Bronchial epithelial cell (primary cell): ENCODE results near the gene ENPP1. TPM values are rescaled to one million over a fixed set of nuclear protein-coding genes. Genes with fewer than 3 reads are reported as not detected.
"Not testable (repeated sequence)": the region's sequence is repeated elsewhere in the genome, so short reads cannot be mapped to it uniquely, and the experiment has no call there.

Source experiments
- DNase-seq: peaks from one replicate; pipeline ENCODE4 v3.0.0-alpha.2; 2010; ENCODE audit warnings: low read depth
- FAIRE-seq: peaks from 2 replicates; lab custom pipeline; 2011; peaks lifted over from hg19 to GRCh38; lab: Jason Lieb, UNC
- H3K27me3 ChIP-seq: 2 replicates; pipeline ENCODE4 v1.5.1; 2011; ENCODE audit warnings: low read length; ENCODE audit not compliant: control insufficient read depth, insufficient read depth
- H3K36me3 ChIP-seq: 2 replicates; pipeline ENCODE4 v1.5.1; 2011; ENCODE audit warnings: low read length; ENCODE audit not compliant: control insufficient read depth, insufficient read depth
- H3K4me3 ChIP-seq: 2 replicates; pipeline ENCODE4 v1.5.1; 2011; ENCODE audit warnings: mild to moderate bottlenecking, low read depth, low read length, control low read depth
- CTCF ChIP-seq: IDR thresholded peaks from 2 replicates; pipeline ENCODE4 v1.5.1; 2011; ENCODE audit warnings: mild to moderate bottlenecking, moderate library complexity, low read length, control low read depth, inconsistent platforms; ENCODE audit not compliant: insufficient read depth, severe bottlenecking
- total RNA-seq: library from RNA; depleted of rRNA; stranded (reverse); fragments of >200 nt; gene quantifications from 2 replicates; pipeline ENCODE4 v1.2.1, GENCODE V29; 2014

Gene ENPP1
- total RNA-seq, 1 donor from 2014 or later = under 0.01 TPM

- FAIRE-seq (no peak), DNase-seq (no peak)
- H3K27me3 ChIP-seq = no peaks in the 10 kb centered on the region
- no peak overlapping the region for H3K4me3 ChIP-seq
- H3K36me3 ChIP-seq = no peaks in the 10 kb centered on the region
- TF ChIP-seq CTCF = no peak
These were observed 102.4 kb downstream of the ENPP1 start for GRCh38 chr6:131910219-131910589.

- no peak for FAIRE-seq
These were observed 103.1 kb downstream of the ENPP1 start for GRCh38 chr6:131910956-131911355.

GRCh38 chr6:131911951-131912350 is 104.1 kb downstream of the ENPP1 start:
- no peak for DNase-seq
- no peaks in the 10 kb centered on the region for H3K27me3 ChIP-seq
- no peaks in the 10 kb centered on the region for H3K36me3 ChIP-seq
- TF ChIP-seq CTCF = no peak
- FAIRE-seq = no peak
- no peak overlapping the region for H3K4me3 ChIP-seq

More at GRCh38 chr6:131910956-131911355, 103.1 kb downstream of the ENPP1 start:
- no peaks in the 10 kb centered on the region for H3K27me3 ChIP-seq
- H3K36me3 ChIP-seq = no peaks in the 10 kb centered on the region
- no peak for TF ChIP-seq CTCF
- DNase-seq = no peak
- no peak overlapping the region for H3K4me3 ChIP-seq

- Histone ChIP-seq H3K4me3 (no peak overlapping the region), H3K27me3 (no peaks in the 10 kb centered on the region), H3K36me3 (no peaks in the 10 kb centered on the region)
- DNase-seq (peak; percentile 92), FAIRE-seq (no peak)
- TF ChIP-seq CTCF = no peak
These were observed 106.4 kb downstream of the ENPP1 start for GRCh38 chr6:131914234-131914633.

GRCh38 chr6:131914967-131915751 is 107.3 kb downstream of the ENPP1 start:
- TF ChIP-seq CTCF = peak; percentile 69
- no peaks in the 10 kb centered on the region for H3K27me3 ChIP-seq
- no peaks in the 10 kb centered on the region for H3K36me3 ChIP-seq
- FAIRE-seq = no peak
- no peak overlapping the region for H3K4me3 ChIP-seq
- peak; percentile 75 for DNase-seq

GRCh38 chr6:131916091-131916796 is 108.4 kb downstream of the ENPP1 start:
- FAIRE-seq, H3K4me3 ChIP-seq, DNase-seq, H3K36me3 ChIP-seq, H3K27me3 ChIP-seq: not testable (repeated sequence)
